ENCODE data around the gene SLC40A1.

Gene SLC40A1

DNA sequence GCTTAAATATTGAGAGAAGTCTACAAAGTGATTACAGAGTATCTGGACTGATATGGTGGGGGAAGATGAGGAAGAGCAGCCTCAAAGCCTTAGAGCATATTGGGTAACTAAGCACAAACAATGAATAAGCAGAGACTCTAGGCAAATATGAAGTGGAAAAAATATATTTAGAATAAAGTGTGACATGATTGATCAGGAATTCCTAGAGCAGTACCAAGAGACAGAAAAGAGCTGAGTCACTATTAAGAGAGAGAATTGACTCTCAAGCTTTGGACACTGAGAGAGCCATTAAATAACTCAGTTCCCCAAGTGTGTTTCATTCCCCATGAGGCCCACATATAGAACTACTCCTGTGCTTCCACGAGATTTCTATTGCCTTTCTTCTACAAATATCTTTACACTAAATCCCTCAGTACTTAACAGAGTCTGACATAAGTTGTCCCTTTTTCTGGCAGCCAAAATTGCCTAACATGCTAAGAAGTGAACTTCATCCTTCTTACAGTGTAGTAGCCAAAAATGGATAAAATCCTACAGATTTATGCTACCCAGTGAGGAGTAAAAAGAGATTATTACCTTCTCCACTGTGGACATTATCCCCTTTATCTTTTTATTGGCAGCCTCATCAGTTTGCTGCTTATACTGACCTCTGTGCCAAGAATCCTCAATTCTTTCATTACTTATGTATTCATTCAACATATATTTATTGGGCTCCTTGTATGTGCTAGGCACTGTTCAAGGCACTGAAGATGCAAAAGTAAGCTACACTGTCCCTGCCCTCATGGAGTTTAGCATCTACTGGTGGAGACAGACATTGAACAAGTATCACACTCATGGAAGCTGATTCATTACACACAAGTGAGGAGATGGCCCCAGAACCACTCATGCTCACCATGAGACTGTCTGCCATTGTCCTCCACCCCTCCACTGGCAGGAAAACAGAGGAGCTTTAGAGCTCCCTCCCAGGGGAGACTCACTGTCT lies 45.4 kb downstream of the SLC40A1 start:
- no peak for DNase-seq

DNA sequence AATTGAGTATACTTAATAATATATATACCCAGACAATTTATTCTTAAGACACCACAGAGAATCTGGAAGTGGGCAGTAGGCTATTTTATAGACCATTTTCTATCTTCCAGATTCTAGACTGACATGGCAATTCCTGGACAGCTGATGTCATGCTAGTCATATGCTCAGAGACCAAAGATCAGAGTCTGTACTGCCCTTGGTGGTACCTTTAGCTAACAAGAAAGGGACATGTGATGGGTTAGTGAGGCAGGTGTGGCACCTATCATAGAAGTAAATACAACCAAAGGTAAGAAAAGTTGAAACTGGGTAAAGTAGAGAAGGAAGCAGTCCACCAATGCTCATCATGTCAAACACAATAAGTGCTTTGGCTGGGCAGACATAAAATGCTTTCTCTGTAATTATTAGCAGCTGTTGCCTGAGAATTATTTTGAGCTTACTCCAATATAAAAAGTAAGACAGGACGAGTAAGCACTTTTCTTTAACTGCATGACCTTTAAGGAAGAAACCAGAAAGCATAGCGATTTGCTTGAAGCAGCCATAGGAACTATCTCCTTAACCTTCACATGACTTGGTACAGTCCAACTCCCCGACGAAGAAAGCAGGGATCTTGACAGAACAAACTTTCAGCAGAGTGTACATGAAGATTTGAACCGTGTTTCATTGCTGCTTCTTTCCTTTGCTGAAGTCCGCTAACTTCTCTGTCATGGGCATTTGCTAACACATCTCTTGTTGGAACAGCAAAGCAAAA lies 47.1 kb downstream of the SLC40A1 start:
- DNase-seq, result no peak

- DNase-seq, result no peak
Observed at GRCh38 chr2:189530965-189531637, 49.5 kb downstream of the SLC40A1 start.

DNA sequence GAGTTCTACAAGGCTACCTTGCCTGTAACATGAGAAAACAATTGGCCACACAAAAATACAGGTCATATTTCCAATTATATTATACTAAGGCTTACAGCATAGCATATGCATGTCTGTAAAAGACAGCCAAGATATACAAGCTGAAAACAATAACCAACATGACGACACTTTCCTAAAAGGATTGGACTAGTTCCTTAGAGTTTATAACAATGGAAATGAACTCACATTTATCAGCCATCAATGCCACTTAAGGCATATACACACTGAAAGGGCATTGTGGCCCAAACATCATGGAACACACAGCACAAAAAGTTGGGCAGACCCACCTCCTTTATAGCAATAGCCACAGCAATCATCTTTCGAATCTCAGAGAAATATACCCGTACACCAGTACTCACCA lies 52.0 kb downstream of the SLC40A1 start:
- no peak for DNase-seq

DNA sequence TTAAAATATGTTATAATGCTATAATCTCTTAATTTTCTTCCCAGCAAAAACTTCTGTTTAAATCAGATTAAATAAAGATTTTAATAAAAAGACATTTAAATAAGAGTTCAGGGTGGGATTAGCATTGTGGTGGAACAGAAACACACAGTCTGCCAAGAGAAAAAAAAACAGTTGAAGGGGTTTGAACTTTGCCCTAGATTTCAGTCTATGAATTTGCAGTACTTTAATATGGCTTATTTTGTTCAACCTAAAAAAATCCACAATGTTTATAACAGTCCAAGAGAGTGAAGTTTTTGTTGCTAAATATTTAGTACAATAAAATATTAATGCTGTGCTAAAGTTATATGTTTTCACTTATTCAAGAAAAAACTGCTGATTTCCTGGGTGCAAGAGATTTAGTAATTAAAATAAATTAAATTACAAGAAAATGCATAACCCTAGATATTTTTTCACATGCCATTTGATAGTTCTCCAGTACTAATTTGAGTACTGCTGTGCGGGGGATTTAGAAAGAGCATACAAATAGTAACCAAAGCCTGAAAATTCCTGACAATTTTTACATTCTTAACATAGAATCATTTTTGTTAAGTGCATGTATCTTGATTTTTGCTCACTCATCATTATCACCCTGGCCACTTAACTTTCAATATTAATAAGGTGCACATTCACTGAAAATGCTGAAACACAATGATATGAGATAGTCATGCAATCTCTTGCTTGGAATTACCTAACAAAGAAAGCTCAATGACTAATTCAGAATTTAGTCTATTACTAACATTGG lies 52.6 kb downstream of the SLC40A1 start:
- DNase-seq, result no peak

GRCh38 chr2:189527041-189527750 lies 53.4 kb downstream of the SLC40A1 start:
- DNase-seq, result no peak

GRCh38 chr2:189526241-189526640 lies 54.3 kb downstream of the SLC40A1 start:
- DNase-seq, result no peak

DNA sequence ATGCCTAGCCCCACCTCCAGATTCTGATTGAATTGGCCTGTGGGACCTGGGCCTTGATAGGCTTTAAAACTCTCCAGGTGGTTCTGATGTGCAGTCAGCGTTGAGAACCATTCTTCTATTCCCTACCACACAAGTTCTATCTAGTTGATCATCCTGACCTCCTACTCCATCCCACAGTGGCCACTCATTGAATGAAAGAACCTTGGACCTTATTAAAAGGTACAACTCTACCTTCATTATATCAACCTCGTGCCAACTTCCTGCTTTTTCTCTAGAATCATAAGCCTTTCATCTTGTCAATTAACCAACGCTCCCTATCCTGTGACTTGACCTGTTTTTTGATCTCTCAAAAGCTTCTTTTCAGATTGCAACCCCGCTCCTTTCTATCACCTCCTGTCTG lies 55.8 kb downstream of the SLC40A1 start:
- DNase-seq, result no peak

DNA sequence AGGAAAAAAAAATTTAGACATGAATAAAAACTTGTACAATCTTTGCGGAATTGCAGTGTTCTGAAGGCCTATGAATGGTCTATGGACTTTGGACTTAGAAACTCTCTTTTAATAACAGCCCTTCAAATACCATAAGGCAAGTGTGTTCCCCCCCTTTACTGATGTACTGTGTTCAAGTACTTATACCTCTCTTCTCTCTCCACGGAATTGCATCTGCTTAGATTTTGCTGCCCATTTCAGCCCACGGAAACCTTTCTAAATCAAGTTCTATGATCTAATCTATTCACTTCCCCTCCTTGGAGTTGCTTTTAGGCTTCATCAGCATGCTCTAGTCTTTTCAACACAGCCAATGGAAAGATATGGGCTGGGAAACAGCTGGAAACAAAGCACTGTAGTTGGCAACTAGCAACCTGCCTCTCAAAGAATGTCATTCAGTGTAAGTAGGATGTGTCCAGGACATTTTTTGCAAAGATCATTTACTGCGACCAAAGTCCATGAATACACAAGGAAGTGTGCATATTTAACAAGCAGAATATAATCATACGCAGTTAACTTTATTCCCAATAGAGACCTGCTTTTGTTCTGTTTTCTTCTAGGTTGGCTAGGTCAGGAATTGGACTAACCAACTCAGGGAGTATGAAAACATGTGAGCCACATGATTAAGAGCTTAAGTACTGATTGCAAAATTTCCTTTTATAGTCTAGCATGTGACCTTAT lies 58.0 kb downstream of the SLC40A1 start:
- no peak for DNase-seq

DNA sequence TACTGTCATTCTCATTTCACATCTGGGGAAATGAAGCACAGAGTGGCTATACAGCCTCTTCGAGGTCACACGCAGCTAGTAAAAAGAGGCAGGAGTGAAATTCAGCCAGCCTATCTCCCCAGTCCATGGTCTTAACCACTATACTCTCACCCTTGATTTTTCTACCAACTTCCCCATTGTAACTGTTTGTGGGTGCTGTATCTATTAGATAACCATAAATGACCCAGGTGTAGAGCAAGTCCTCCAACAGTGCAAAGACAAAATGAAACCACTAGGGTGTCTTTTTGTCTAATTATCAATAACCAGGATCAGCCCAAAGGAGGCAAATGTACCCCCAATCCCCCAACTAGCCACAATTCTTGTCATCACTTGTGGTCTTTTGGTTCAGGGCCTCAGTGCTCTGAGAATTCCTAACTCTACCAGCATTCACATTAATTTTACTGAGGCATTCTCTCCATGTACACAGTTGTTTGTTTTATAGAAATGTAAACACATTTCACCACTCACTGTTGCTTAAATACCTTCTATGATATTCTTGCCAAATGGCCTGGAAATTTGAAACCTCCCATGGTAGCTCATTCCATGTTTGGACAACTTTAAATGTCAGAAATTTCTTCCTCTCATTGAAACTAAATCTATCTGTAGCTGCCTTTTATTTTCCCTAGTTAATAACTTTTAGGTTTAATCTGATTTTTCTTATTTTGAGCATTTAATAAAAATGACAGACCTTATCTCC lies 58.7 kb downstream of the SLC40A1 start:
- DNase-seq, result no peak

DNA sequence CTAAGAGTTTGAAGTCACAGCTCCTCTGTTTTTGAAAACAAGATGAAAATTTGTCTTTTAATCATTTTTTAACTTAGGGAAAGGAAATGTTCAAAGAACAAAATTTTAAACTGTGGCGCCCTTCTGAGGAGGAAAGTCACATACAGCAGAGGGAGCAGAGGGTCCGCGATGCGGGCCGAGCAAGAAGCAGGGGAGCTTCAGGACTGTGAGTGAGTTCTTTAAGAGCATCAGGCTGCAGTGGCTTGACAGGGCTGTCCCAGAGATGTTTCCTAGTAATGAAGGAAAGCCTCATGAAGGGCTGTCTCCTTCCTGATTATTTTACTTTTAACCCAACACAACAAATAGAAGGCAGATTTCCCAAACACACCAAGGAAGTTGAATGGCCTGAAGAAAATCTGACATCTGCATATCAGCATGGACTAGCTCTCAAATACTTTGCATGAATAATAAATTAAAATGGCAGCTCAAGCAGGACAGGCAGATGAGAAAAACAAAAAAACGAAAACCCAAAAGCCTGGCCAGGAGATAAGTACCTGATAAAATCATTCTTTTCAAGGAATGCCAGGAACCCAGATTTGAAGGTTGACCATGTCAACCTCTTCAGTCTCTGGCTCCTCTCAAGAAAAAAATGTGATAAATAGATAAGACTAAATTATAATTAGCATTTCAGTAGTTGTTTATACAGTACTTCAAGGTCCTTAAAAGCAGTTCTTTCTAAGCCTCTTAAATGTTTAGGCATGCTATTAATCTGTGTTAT lies 60.8 kb downstream of the SLC40A1 start:
- DNase-seq, result no peak

DNA sequence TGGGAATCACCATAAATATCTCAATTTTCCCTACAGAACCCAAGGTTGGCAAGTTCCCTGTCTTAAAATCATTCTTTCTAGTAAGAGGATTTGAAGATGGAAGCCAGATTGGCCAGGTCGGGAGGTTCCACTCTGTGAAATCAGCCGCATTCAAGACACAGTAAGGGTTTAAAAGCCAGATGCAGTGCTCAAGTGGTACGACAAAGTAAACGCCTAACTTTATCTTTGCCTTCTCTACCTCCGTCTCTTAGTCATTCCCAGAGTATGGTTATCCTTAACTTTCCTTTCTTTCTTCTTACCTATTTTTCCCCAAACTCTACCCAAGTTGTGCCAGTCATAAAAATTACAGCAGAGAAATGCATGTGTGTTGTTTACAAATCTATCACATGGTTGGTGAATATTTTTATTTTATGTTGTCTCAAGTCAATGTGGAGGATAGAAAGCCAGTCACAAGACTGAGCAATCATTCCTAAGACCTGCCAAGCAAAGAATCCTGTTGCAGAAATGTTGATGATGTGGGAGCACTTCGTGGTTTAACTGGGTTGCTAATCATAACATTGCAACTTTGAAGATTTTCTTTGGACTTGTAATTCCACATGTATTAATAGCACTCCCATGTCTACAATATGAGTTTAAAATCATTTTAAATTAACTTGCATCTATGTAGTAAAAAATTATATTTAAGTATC lies 62.6 kb downstream of the SLC40A1 start:
- no peak for DNase-seq

DNA sequence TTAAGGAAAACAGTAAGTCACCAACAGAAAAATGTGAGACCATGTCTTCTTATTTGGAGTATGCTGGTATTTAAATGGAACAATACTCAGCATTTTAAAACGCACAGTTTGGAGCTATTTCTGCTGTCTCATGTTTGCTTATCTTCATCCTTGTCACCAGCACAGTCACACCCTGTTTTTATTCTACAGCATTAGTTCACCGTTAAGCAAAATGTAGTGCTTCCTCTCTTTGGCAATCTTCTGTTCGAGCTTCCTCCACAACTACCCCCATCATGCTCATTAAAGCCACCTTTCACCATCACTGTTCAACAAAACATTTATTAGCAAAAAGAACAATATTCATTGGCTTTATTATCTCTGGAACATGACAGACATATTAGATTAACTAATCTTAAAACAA lies 64.0 kb downstream of the SLC40A1 start:
- DNase-seq, result no peak

DNA sequence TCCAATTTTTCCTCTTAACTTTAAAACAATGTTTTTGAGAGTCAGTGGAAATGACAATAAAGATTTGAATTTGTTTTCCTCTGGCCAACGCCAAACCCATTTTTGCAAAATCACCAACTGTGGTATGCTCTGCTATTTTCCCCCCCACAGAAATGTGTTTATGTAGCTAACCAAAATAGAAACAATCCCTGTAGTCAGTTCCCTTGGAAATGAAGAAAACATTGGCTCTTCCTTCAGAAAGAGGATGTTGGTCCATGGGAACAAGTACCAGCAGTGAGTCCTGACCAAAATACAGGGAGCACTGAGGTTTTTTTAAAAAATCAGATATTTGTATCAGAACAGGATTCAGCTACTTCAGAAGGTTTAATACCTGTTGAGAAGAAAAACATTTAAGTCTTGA lies 65.3 kb downstream of the SLC40A1 start:
- DNase-seq, result no peak

DNA sequence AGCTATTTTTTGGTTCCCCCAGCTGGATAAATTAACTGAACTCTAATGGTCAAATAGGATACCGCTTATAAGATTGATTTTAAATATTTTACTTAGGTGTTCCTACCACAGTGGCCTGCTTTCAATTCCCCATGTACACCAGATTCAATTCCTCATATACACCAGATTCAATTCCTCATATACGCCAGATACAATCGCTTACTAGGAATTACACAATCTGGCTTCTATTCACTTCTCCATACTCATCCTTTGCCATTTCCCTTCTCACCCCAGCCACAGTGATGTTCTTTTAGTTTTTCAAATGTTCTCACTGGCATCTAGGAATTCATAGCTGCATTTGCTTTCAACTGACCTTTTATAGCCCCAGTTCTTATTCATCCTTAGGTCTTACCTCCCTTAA lies 66.5 kb downstream of the SLC40A1 start:
- no peak for DNase-seq

DNA sequence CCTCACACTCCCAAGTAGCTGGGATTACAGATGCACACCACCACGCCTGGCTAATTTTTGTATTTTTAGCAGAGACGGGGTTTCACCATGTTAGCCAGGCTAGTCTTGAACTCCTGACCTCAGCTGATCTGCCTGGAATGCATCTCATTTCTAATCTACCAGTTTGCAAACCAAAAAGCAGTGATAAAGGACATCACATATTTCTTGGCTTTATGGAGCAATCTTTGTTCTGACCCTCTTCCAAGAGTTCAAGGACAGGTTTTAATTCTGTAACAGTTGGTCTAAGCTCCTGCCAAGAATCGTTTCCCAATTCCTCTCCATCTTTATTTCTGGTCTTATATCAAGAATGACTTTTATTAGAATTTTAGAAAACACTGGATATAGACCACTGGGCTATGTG lies 67.7 kb downstream of the SLC40A1 start:
- DNase-seq, result no peak

DNA sequence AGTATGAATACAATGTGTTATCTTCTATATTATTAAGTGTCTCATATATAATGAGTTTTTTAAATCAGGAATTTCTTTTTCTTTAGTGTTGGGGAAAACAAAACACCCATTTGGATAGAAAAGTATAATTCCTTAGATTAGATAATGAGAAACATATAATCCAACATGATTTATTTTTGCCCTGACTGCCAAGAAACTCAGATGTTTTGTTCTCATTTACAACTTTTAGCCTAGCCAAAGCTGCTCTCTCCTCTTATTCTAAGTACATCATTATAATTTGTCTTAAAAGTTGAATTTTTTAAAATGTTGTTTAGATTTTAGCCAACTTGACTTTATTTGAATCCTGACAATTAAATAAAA lies 68.6 kb downstream of the SLC40A1 start:
- DNase-seq, result no peak

DNA sequence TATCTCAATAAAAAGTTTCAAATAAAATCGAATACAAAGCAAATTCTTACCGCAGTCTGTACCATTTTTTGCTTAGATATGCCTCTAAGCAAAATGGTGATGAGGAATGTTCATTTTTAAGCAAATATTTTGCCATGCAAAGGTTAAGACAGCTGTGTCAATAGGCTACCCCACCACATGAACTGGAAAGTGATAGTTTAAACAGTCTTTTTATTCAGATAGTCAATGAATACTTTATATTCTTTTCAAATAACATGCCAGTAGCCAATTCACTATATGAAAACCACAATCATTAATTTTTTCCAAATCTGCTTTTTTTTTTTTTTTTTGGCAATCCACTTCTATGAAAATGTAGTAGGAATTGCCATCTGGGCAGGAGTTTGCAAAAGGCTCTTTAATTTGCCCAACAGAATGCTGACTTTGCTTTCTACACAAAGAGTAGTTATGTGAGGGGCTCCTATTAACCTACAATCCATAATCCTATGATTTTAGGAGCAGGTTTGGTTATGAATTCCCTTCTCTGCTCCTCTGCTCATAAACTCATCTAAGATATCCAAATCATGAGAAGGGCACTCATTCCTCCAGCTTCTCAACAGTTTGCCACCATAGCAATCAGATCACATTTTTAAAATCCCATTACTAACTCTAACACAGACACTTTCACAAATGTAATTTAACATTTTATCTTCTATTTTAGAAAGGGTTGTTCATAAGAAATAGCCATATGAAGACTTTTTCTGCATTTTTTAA lies 69.2 kb downstream of the SLC40A1 start:
- DNase-seq, result no peak

Data from midbrain (tissue), 1 donor.